Measurements from ENCODE around the gene MRPL40. TPM values are rescaled to one million over a fixed set of nuclear protein-coding genes. Genes with fewer than 3 reads are reported as not detected.

MRPL40 gene
- total and polyA plus RNA-seq, 2 of the 13 experiments (the other 11 are each of a cell fraction or from before 2014, with no cell fraction given) = 42.7 to 79.7 TPM

DNA sequence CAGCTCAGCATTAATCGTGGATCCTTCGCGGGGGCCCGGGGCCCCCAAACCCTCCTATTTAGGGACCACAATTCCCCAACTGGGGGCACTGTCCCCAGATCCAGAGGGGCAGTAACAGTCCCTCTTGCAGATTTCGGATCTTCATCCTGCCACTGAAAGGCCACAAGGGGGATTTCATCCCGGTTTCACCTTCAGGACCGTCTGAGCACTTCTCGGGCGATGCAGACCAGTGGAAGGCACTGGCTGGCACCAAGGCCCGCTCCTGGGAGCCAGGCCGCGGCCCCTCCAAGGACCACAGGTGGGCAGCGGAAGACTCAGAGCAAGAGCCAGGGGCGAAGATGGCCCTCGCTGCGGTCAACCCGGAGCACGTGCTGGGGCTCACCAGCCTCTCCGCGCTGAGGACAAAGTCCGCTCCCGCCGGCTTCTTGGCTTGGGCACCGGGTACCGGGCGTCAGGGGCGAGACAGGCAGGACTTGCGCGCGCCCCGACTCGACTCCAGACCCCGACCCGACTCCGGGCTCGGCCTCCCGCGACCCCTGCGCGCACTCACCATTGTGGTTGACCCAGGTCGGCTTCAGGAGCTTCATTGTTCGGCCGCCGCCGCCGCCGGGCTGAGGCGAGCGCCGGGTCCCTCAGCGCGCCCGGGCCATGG, 1.3 kb upstream of the MRPL40 start (continued):
- TF ChIP-seq, protein P1, sequence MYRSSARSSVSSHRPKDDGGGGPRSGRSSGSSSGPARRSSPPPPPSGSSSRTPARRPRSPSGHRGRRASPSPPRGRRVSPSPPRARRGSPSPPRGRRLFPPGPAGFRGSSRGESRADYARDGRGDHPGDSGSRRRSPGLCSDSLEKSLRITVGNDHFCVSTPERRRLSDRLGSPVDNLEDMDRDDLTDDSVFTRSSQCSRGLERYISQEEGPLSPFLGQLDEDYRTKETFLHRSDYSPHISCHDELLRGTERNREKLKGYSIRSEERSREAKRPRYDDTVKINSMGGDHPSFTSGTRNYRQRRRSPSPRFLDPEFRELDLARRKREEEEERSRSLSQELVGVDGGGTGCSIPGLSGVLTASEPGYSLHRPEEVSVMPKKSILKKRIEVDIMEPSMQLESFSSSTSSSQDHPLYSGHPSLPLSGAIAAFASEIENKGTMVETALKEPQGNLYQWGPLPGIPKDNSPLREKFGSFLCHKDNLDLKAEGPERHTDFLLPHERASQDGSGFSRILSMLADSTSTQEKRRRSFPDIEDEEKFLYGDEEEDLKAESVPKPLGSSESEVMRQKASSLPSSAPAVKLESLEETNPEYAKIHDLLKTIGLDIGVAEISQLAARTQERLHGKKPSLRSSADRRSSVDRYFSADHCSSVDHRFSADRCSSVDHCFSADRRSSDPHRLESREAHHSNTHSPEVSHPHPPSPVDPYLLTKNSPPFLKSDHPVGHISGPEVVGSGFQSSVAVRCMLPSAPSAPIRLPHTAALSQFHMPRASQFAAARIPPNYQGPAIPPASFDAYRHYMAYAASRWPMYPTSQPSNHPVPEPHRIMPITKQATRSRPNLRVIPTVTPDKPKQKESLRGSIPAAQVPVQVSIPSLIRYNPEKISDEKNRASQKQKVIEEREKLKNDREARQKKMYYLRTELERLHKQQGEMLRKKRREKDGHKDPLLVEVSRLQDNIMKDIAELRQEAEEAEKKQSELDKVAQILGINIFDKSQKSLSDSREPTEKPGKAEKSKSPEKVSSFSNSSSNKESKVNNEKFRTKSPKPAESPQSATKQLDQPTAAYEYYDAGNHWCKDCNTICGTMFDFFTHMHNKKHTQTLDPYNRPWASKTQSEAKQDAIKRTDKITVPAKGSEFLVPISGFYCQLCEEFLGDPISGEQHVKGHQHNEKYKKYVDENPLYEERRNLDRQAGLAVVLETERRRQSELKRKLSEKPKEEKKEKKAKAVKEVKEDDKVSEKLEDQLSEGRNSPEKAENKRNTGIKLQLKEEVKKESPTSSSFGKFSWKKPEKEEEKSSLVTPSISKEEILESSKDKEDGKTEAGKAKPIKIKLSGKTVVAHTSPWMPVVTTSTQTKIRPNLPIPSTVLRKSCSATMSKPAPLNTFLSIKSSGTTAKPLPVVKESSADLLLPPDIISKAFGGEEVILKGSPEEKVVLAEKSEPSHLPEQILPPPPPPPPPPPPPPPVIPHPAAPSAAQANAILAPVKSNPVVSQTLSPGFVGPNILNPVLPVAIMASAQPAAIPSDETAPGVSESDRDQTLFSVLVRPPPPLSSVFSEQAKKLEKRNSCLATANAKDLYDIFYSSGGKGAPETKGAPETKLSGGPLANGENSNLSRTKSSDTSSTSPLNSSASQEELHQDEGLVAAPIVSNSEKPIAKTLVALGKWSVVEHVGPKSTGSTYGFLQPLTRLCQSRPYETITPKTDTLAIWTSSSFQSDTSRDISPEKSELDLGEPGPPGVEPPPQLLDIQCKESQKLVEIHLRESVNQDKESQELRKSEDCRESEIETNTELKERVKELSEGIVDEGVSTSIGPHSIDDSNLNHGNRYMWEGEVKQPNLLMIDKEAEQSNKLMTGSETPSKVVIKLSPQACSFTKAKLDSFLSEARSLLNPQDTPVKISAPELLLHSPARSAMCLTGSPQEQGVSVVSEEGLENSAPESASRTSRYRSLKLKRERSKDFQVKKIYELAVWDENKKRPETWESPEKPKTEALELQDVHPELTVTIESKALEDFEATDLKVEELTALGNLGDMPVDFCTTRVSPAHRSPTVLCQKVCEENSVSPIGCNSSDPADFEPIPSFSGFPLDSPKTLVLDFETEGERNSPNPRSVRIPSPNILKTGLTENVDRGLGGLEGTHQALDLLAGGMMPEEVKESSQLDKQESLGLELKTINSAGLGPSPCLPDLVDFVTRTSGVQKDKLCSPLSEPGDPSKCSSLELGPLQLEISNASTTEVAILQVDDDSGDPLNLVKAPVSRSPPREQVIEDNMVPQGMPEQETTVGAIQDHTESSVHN (CRISPR knock-in tag; IDR thresholded peaks at IDR 0.05) = no peak
- no peak for TF ChIP-seq GRHL1 (CRISPR knock-in tag; conservative IDR thresholded peaks at IDR 0.05)
- TF ChIP-seq KLF16 (CRISPR knock-in tag; IDR thresholded peaks at IDR 0.05) = peak in 1 of 2 experiments; percentile 17; a peak in 1 of 4 replicates
- no peak for TF ChIP-seq ZBTB4 (CRISPR knock-in tag; IDR thresholded peaks at IDR 0.05; ENCODE audit: borderline replicate concordance)
- TF ChIP-seq MTF2 (CRISPR knock-in tag; IDR thresholded peaks at IDR 0.05; ENCODE audit: borderline replicate concordance) = no peak
- TF ChIP-seq GATA4 (IDR thresholded peaks at IDR 0.05; ENCODE audit: borderline replicate concordance, low read depth) = no peak
- TF ChIP-seq CEBPZ (IDR thresholded peaks at IDR 0.05; ENCODE audit: low read length) = no peak
- no peak for TF ChIP-seq HHEX (CRISPR knock-in tag; IDR thresholded peaks at IDR 0.05)
- TF ChIP-seq ZNF784 (CRISPR knock-in tag; IDR thresholded peaks at IDR 0.05; ENCODE audit: borderline replicate concordance) = no peak
